GM19395 (cell line): Measurements from ENCODE around the gene IMP4.

Experiments used
- ATAC-seq: cut with Tn5 transposase; IDR thresholded peaks from one replicate; pipeline ENCODE4 v1.9.1; 2021; ENCODE audit warnings: mild to moderate bottlenecking, moderate library complexity; ENCODE audit not compliant: unreplicated experiment

The IMP4 gene

DNA sequence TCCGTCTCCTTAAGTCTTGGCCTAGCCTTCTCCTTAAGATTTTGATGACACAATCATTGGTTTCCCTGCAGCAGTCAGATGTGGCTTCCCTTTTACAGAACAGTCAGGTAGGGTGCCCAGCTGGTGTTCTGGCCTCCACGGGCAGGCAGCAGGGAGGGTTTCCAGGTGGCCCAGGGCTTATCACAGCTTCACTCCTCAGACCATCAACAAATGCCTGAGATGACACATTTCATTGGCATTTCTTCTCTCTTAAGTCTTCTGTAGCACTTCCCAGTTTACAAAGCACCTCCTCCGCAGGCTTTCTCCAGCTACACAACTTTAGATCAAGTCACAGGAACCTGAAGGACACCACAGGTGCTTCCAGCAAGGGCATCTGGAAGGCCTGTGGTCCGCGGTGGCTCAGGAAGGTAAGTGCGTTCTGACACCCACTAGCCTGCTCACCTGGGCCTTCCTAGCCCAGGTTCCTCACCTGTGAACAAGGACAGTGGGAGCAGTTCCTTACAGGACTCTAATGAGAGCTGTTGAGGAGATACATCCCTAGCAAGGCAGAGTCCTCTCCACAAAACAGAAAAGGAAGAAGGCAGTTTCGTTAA, 50.7 kb downstream of the IMP4 start:
- ATAC-seq = no peak
